MM.1S (cell line): ENCODE results near the gene MIF.
A peak's percentile ranks its signal among the peaks of the same experiment; 100 is the strongest.

Source experiments
- DNase-seq: peaks from one replicate; pipeline ENCODE4 v3.0.0-alpha.2; 2015
- H2AFZ ChIP-seq: fragments of 300-600 bp; sonication (generic); 2 replicates; pipeline ENCODE4 v1.6.0; 2016; ENCODE audit warnings: antibody characterized with exemption, low read length
- H3F3A ChIP-seq: fragments of 300-600 bp; sonication (generic); 2 replicates; pipeline ENCODE4 v1.6.1; 2016; ENCODE audit warnings: mild to moderate bottlenecking, antibody characterized with exemption, low read length, moderate library complexity, mixed read lengths; ENCODE audit not compliant: insufficient read depth
- H3K27ac ChIP-seq: fragments of 300-600 bp; sonication (generic); 2 replicates; pipeline ENCODE4 v1.5.1; 2016; ENCODE audit warnings: mild to moderate bottlenecking, low read length
- H3K27me3 ChIP-seq: fragments of 300-600 bp; sonication (generic); replicated peaks from 2 replicates; pipeline ENCODE4 v1.6.0; 2016; ENCODE audit warnings: low read length; ENCODE audit not compliant: insufficient read depth
- H3K36me3 ChIP-seq: fragments of 300-600 bp; sonication (generic); replicated peaks from 2 replicates; pipeline ENCODE4 v1.6.1; 2016; ENCODE audit warnings: mild to moderate bottlenecking, low read length, mixed read lengths; ENCODE audit not compliant: insufficient read depth
- H3K4me1 ChIP-seq: fragments of 300-600 bp; sonication (generic); 2 replicates; pipeline ENCODE4 v1.6.1; 2016; ENCODE audit warnings: low read length, mixed read lengths
- H3K4me2 ChIP-seq: fragments of 300-600 bp; sonication (generic); 2 replicates; pipeline ENCODE4 v1.6.0; 2016; ENCODE audit warnings: low read depth, low read length
- H3K4me3 ChIP-seq: fragments of 300-600 bp; sonication (generic); 2 replicates; pipeline ENCODE4 v1.5.1; 2016; ENCODE audit warnings: low read length, mixed read lengths
- H3K79me2 ChIP-seq: fragments of 300-600 bp; sonication (generic); 2 replicates; pipeline ENCODE4 v1.6.1; 2016; ENCODE audit warnings: mixed run types, low read length, mixed read lengths
- H3K9ac ChIP-seq: fragments of 300-600 bp; sonication (generic); 2 replicates; pipeline ENCODE4 v1.6.1; 2016; ENCODE audit warnings: low read length, mixed read lengths
- H3K9me2 ChIP-seq: fragments of 300-600 bp; sonication (generic); replicated peaks from 2 replicates; pipeline ENCODE4 v1.6.1; 2016; ENCODE audit warnings: mild to moderate bottlenecking, low read length, mixed read lengths; ENCODE audit not compliant: insufficient read depth
- H3K9me3 ChIP-seq: fragments of 300-600 bp; sonication (generic); replicated peaks from 2 replicates; pipeline ENCODE4 v1.6.1; 2016; ENCODE audit warnings: mild to moderate bottlenecking, low read length, mixed read lengths; ENCODE audit not compliant: insufficient read depth
- H4K20me1 ChIP-seq: fragments of 300-600 bp; sonication (generic); 2 replicates; pipeline ENCODE4 v1.6.1; 2016; ENCODE audit warnings: mild to moderate bottlenecking, low read length, moderate library complexity, mixed read lengths; ENCODE audit not compliant: insufficient read depth
- CTCF ChIP-seq: fragments of 300-600 bp; sonication (generic); IDR thresholded peaks from 2 replicates; pipeline ENCODE4 v1.5.1; 2016; ENCODE audit warnings: antibody characterized with exemption, low read length, mixed read lengths
- EZH2 ChIP-seq: fragments of 300-600 bp; sonication (generic); optimal IDR thresholded peaks from 2 replicates; pipeline ENCODE3; 2017; ENCODE audit warnings: low read depth, mild to moderate bottlenecking, antibody characterized with exemption, low read length, mixed read lengths
- EZH2phosphoT487 ChIP-seq: fragments of 300-600 bp; sonication (generic); IDR thresholded peaks from 2 replicates; pipeline ENCODE4 v1.6.1; 2018; ENCODE audit warnings: antibody characterized with exemption, low read length

Gene MIF

GRCh38 chr22:23846081-23846469 lies 48.1 kb upstream of the MIF start:
- Histone ChIP-seq H3K4me1 (peaks cover 62% of the 10 kb centered on the region), H2AFZ (no peak overlapping the region), H3K27me3 (no peaks in the 10 kb centered on the region), H3K79me2 (peaks cover 15% of the 10 kb centered on the region), H3F3A (peaks cover 61% of the 10 kb centered on the region), H3K36me3 (no peaks in the 10 kb centered on the region), H3K4me3 (peak overlapping the region; percentile 71), H3K27ac (peak overlapping the region; percentile 100), H4K20me1 (no peaks in the 10 kb centered on the region), H3K4me2 (peak overlapping the region; percentile 100), H3K9me3 (no peaks in the 10 kb centered on the region), H3K9ac (peak overlapping the region; percentile 99), H3K9me2 (no peaks in the 10 kb centered on the region)
- TF ChIP-seq CTCF = no peak
- TF ChIP-seq EZH2phosphoT487 = no peak
- TF ChIP-seq EZH2 = no peak
- DNase-seq = no peak

- peak overlapping the region; percentile 99 for H3K9ac ChIP-seq
- H3K4me1 ChIP-seq = peaks cover 61% of the 10 kb centered on the region
- peak overlapping the region; percentile 100 for H3K27ac ChIP-seq
Measured at GRCh38 chr22:23847310-23847920, 46.8 kb upstream of the MIF start.

GRCh38 chr22:23847991-23848864 lies 46.0 kb upstream of the MIF start:
- TF ChIP-seq EZH2 (no peak), EZH2phosphoT487 (no peak), CTCF (no peak; the same call in 1 of the 2 replicates)
- DNase-seq = peak; percentile 83
- H3K9ac ChIP-seq = peak overlapping the region; percentile 99
- no peaks in the 10 kb centered on the region for H3K36me3 ChIP-seq
- peak overlapping the region; percentile 100 for H3K27ac ChIP-seq
- no peaks in the 10 kb centered on the region for H3K9me3 ChIP-seq
- H3K79me2 ChIP-seq = peaks cover 15% of the 10 kb centered on the region
- H3K4me2 ChIP-seq = peak overlapping the region; percentile 100
- H2AFZ ChIP-seq = no peak overlapping the region
- peaks cover 57% of the 10 kb centered on the region for H3F3A ChIP-seq
- H3K9me2 ChIP-seq = no peaks in the 10 kb centered on the region
- no peaks in the 10 kb centered on the region for H4K20me1 ChIP-seq
- H3K4me3 ChIP-seq = peak overlapping the region; percentile 15; the same call in 1 of the 2 replicates
- peaks cover 53% of the 10 kb centered on the region for H3K4me1 ChIP-seq
- no peaks in the 10 kb centered on the region for H3K27me3 ChIP-seq

More at GRCh38 chr22:23847310-23847920, 46.8 kb upstream of the MIF start:
- H3K9me3 ChIP-seq = no peaks in the 10 kb centered on the region
- no peak overlapping the region for H2AFZ ChIP-seq
- TF ChIP-seq EZH2phosphoT487 (no peak), EZH2 (no peak), CTCF (no peak)
- H4K20me1 ChIP-seq = no peaks in the 10 kb centered on the region
- no peaks in the 10 kb centered on the region for H3K27me3 ChIP-seq
- peaks cover 15% of the 10 kb centered on the region for H3K79me2 ChIP-seq
- peaks cover 61% of the 10 kb centered on the region for H3F3A ChIP-seq
- DNase-seq = no peak
- H3K36me3 ChIP-seq = no peaks in the 10 kb centered on the region
- no peaks in the 10 kb centered on the region for H3K9me2 ChIP-seq
- peak overlapping the region; percentile 33; the same call in 1 of the 2 replicates for H3K4me3 ChIP-seq
- peak overlapping the region; percentile 100 for H3K4me2 ChIP-seq
